Tibial artery (tissue), 4 donors: ENCODE results near the gene LRFN2.

Experiments
- DNase-seq, 2 donors: peaks; one replicate each; pipeline ENCODE4 v3.0.0-alpha.2; 2019
- H3K27ac ChIP-seq, 2 donors: fragments of 200-600 bp; sonication (generic) in 1 of 2; 1 replicate in 1 of 2; 2 replicates in 1 of 2; pipeline ENCODE4 v1.5.1; 2018 to 2019; ENCODE audit warnings: mild to moderate bottlenecking in 1 of 2
- H3K27me3 ChIP-seq, 2 donors: fragments of 200-600 bp; sonication (generic) in 1 of 2; one replicate each; pipeline versions ENCODE4 v1.5.1 to v1.6.0; 2016 to 2019
- H3K36me3 ChIP-seq, 3 donors: fragments of 200-600 bp; sonication (generic) in 2 of 3; one replicate each; pipeline ENCODE4 v1.5.1; 2016 to 2019; ENCODE audit warnings: mild to moderate bottlenecking in 2 of 3
- H3K4me1 ChIP-seq, 4 donors: fragments of 200-600 bp; sonication (generic) in 2 of 4; 1 replicate in 3 of 4; 2 replicates in 1 of 4; pipeline ENCODE4 v1.5.1; 2016 to 2019
- H3K4me3 ChIP-seq, 2 donors: fragments of 200-600 bp; sonication (generic) in 1 of 2; 1 replicate in 1 of 2; 2 replicates in 1 of 2; pipeline ENCODE4 v1.5.1; 2018 to 2019; ENCODE audit warnings: mild to moderate bottlenecking in 2 of 2
- H3K9me3 ChIP-seq, 3 donors: fragments of 200-600 bp; sonication (generic) in 1 of 3; one replicate each; pipeline ENCODE4 v1.5.1; 2016 to 2019
- CTCF ChIP-seq, 2 experiments: fragments of 200-600 bp in 1 of 2; fragments of 450-650 bp in 1 of 2; IDR thresholded peaks; one replicate each; pipeline ENCODE4 v1.5.1; 2017 to 2019; ENCODE audit warnings: antibody characterized with exemption in 2 of 2, mild to moderate bottlenecking in 1 of 2, moderate library complexity in 1 of 2
- intact Hi-C: fragments of 100-400 bp; cut with DNase I; formaldehyde crosslinking; loops from one replicate; pipeline ENCODE4 v1.15.0; 2023; ENCODE audit warnings: low total_unique reads

LRFN2 gene

GRCh38 chr6:40460380-40460779 is 126.8 kb downstream of the LRFN2 start:
- intact Hi-C loops: no loop called here
- no peak overlapping the region for H3K27ac ChIP-seq
- H3K4me3 ChIP-seq: no peak overlapping the region
- H3K4me1 ChIP-seq: no peaks in the 10 kb centered on the region
- DNase-seq: no peak
- no peaks in the 10 kb centered on the region for H3K9me3 ChIP-seq
- H3K36me3 ChIP-seq: no peaks in the 10 kb centered on the region
- TF ChIP-seq CTCF (IDR thresholded peaks at IDR 0.05): no peak
- H3K27me3 ChIP-seq: peaks cover 0 to 2% of the 10 kb centered on the region in 2 donors

GRCh38 chr6:40457261-40457660 is 129.9 kb downstream of the LRFN2 start:
- H3K4me3 ChIP-seq: no peak overlapping the region
- H3K4me1 ChIP-seq: no peaks in the 10 kb centered on the region
- H3K27ac ChIP-seq: no peak overlapping the region
- intact Hi-C loops: no loop called here
- no peaks in the 10 kb centered on the region for H3K9me3 ChIP-seq
- TF ChIP-seq CTCF (IDR thresholded peaks at IDR 0.05): no peak
- no peaks in the 10 kb centered on the region for H3K36me3 ChIP-seq
- no peak for DNase-seq
- H3K27me3 ChIP-seq: peaks cover 0 to 2% of the 10 kb centered on the region in 2 donors

DNA sequence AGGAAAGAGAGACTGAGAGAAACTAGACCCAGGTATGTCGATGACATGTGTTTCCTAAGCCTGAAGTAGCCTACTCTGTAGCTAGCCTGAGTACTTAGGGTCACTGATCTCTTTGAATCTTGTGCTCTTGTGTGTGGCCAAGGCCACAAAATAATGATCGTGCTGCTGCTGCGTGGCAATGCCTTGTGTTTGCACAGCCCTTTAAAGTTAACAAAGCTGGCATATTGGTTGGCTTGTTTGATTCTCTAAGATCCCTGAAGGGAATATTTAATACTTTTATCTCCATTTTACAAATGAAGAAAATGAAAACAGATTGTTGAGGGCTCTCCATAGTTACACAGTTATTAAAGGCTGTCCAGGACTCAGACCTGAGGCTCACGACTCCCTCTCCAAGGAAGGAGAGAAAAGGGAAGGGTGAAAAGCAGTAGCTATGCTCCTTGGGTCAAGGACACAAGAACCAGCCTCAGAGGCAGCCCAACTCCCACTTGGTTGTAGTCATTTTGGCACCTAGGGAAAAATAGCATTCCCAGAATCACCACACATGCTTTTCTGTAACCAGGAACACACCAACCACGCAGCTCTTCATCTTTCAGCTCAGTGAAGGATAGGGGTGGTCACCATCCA is 130.7 kb downstream of the LRFN2 start:
- Histone ChIP-seq H3K36me3 (no peaks in the 10 kb centered on the region), H3K9me3 (no peaks in the 10 kb centered on the region), H3K27ac (no peak overlapping the region), H3K4me1 (no peaks in the 10 kb centered on the region), H3K27me3 (peaks cover 0 to 4% of the 10 kb centered on the region in 2 donors), H3K4me3 (no peak overlapping the region)
- no peak for DNase-seq
- intact Hi-C loops: no loop called here
- TF ChIP-seq CTCF (IDR thresholded peaks at IDR 0.05): no peak

DNA sequence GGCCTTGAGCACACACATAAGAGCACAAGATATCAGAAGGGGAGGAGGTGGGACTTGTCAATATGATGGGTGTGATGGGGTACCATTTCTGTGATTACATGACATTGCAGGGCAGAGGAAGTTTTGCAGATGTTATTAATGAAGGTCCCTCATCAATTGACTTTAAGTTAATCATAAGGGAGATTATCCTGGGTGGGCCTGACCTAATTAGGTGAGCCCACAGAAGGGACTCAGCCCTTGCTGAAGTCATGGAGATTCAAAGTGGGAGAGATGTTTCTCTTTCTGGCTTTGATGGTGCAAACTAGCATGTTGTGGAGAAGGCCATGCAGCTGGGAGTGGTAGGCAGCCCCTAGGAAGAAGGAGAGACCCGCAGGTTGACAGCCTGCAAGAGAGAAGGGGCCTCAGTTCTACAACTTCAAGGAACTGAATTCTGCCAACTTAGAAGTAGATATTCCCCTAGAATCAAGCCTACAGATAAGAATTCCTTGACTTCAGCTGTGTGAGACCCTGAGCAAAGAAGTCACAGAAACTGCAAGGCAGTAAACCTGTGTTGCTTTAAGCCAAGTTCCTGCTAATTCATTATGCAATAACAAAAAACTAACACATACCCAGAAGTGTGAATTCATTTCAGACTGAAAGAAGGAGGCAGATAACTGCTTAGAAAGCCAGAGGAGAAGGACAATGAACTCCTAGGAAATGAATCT is 131.3 kb downstream of the LRFN2 start:
- Histone ChIP-seq H3K4me3 (no peak overlapping the region), H3K4me1 (no peaks in the 10 kb centered on the region), H3K27ac (no peak overlapping the region), H3K27me3 (peaks cover 0 to 7% of the 10 kb centered on the region in 2 donors), H3K36me3 (no peaks in the 10 kb centered on the region), H3K9me3 (no peaks in the 10 kb centered on the region)
- intact Hi-C loops: no loop called here
- no peak for TF ChIP-seq CTCF (IDR thresholded peaks at IDR 0.05)
- no peak for DNase-seq

DNA sequence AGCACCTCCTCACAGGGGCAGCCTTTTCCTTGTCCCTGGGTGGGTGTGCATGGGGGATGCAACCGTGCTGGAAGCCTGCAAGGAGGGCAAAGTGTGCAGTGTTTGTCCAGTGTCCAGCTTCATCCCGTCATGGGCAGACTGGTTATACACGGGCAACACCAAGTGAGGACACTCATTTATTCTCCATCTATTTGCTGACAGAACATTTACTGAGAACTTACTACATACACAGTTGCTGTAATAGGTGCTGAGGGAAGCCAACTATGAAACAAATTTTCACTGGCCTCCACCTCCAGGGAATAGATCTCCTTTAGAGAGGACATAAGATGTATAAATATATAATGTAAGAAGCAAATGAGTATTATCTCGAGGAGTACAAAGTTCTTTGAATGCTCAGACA is 136.7 kb downstream of the LRFN2 start:
- Histone ChIP-seq H3K27ac (no peak overlapping the region), H3K27me3 (peaks cover 0 to 8% of the 10 kb centered on the region in 2 donors), H3K4me1 (no peaks in the 10 kb centered on the region), H3K4me3 (no peak overlapping the region), H3K36me3 (no peaks in the 10 kb centered on the region), H3K9me3 (no peaks in the 10 kb centered on the region)
- intact Hi-C loops: no loop called here
- DNase-seq: no peak
- TF ChIP-seq CTCF (IDR thresholded peaks at IDR 0.05): no peak
